PC-9 (cell line): ENCODE measurements around the gene ZNRF4. TPM values are rescaled to one million over a fixed set of nuclear protein-coding genes. Genes with fewer than 3 reads are reported as not detected.

Source experiments
- BruUV-seq: library from RNA; stranded (reverse); fragments of 400-500 nt; replicated peaks from 2 replicates; lab custom pipeline; 2021; lab: Mats Ljungman, UMichigan
- CTCF ChIA-PET: fragments of 300-600 bp; sonication (Branson Sonifier 250); formaldehyde crosslinking; loops from one replicate; lab custom pipeline; 2022; ENCODE audit warnings: antibody characterized with exemption; lab: Charles Lee
- POLR2A ChIA-PET: fragments of 300-600 bp; sonication (Branson Sonifier 250); formaldehyde crosslinking; loops from one replicate; lab custom pipeline; 2022; ENCODE audit warnings: antibody characterized with exemption; ENCODE audit not compliant: unreplicated experiment; lab: Charles Lee
- DNase-seq, 2 experiments: peaks; one replicate each; pipeline versions ENCODE4 v3.0.0 to v3.0.0-alpha.2; 2015 to 2022; ENCODE audit warnings: mixed read lengths in 1 of 2
- H2AFZ ChIP-seq: fragments of 200-600 bp; sonication (generic); 2 replicates; pipeline ENCODE4 v1.8.1; 2017; ENCODE audit warnings: antibody characterized with exemption
- H3F3A ChIP-seq: fragments of 200-600 bp; sonication (generic); 2 replicates; pipeline ENCODE4 v1.8.1; 2017; ENCODE audit warnings: antibody characterized with exemption, mild to moderate bottlenecking, low read depth; ENCODE audit not compliant: insufficient read depth
- H3K27ac ChIP-seq: fragments of 200-600 bp; sonication (generic); 2 replicates; pipeline ENCODE4 v1.6.1; 2016; ENCODE audit warnings: mixed run types
- H3K27me3 ChIP-seq: fragments of 200-600 bp; sonication (generic); 2 replicates; pipeline ENCODE4 v1.6.1; 2016; ENCODE audit warnings: low read depth, mixed run types; ENCODE audit not compliant: insufficient read depth
- H3K36me3 ChIP-seq: fragments of 200-600 bp; sonication (generic); 2 replicates; pipeline ENCODE4 v1.6.1; 2016; ENCODE audit warnings: low read depth, mixed run types
- H3K4me1 ChIP-seq: fragments of 200-600 bp; sonication (generic); replicated peaks from 2 replicates; pipeline ENCODE4 v1.6.1; 2016; ENCODE audit warnings: mixed run types; ENCODE audit not compliant: insufficient read depth
- H3K4me2 ChIP-seq: fragments of 200-600 bp; sonication (generic); 2 replicates; pipeline ENCODE4 v1.6.1; 2017; ENCODE audit warnings: mixed run types
- H3K4me3 ChIP-seq: fragments of 200-600 bp; sonication (generic); 2 replicates; pipeline ENCODE4 v1.6.1; 2016; ENCODE audit warnings: mixed run types
- H3K79me2 ChIP-seq: fragments of 200-600 bp; sonication (generic); 2 replicates; pipeline ENCODE4 v1.6.1; 2017; ENCODE audit warnings: low read depth, mixed run types
- H3K9me2 ChIP-seq: fragments of 200-600 bp; sonication (generic); 2 replicates; pipeline ENCODE4 v1.8.1; 2017; ENCODE audit warnings: mild to moderate bottlenecking; ENCODE audit not compliant: insufficient read depth
- H3K9me3 ChIP-seq: fragments of 200-600 bp; sonication (generic); 2 replicates; pipeline ENCODE4 v1.8.1; 2016; ENCODE audit warnings: low read depth; ENCODE audit not compliant: insufficient read depth
- H4K20me1 ChIP-seq: fragments of 200-600 bp; sonication (generic); 2 replicates; pipeline ENCODE4 v1.8.1; 2017; ENCODE audit not compliant: insufficient read depth
- EZH2 ChIP-seq: fragments of 200-600 bp; sonication (generic); IDR thresholded peaks from 2 replicates; pipeline ENCODE4 v1.8.0; 2017; ENCODE audit warnings: antibody characterized with exemption, low read depth
- intact Hi-C: fragments of 100-400 bp; cut with micrococcal nuclease; formaldehyde crosslinking; loops from one replicate; pipeline ENCODE4 v1.10.0; 2022; ENCODE audit not compliant: unreplicated experiment
- total RNA-seq: library from RNA; stranded (reverse); gene quantifications from 2 replicates; pipeline ENCODE4 v1.2.3, GENCODE V29; 2021
- TF ChIP-seq, protein P1 (sequence below): fragments of 200-600 bp; sonication (generic); conservative IDR thresholded peaks from 2 replicates; pipeline ENCODE4 v1.6.1; 2017; ENCODE audit warnings: mixed run types, antibody characterized with exemption, mild to moderate bottlenecking, moderate library complexity

ZNRF4 gene
- total RNA-seq, 1 experiment from 2014 or later: not detected

DNA sequence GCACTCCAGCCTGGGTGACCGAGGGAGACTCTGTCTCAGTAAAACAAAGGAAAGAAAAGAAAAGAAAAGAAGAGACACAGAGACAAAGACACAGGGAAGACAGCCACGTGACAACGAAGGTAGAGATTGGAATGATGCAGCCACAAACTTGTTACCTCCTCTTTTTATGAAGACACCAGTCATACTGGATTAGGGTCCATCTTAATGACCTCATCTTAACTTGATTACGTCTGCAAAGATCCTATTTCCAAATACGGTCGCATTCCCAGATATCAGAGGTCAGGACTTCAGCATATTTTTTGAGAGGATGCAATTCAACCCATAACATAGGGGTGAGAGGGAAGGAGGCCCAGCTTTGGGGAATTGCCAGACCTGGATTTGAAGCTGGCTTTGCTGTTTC lies 4.1 kb downstream of the ZNRF4 start:
- Histone ChIP-seq H3K36me3 (no peaks in the 10 kb centered on the region), H3K9me3 (no peaks in the 10 kb centered on the region), H4K20me1 (no peaks in the 10 kb centered on the region), H2AFZ (no peak overlapping the region), H3K79me2 (no peaks in the 10 kb centered on the region), H3K27me3 (no peaks in the 10 kb centered on the region), H3K4me2 (no peak overlapping the region), H3K9me2 (no peaks in the 10 kb centered on the region), H3K4me1 (no peaks in the 10 kb centered on the region), H3K27ac (no peak overlapping the region), H3F3A (no peaks in the 10 kb centered on the region), H3K4me3 (no peak overlapping the region)
- DNase-seq: no peak
- ChIA-PET POLR2A (no interaction called here), CTCF (interaction anchor here (0.7 kb wide), 1 partner anchor 84 kb away, joined by 6 read pairs; no protein-coding TSS in a partner anchor)
- no peak for TF ChIP-seq EZH2
- TF ChIP-seq, protein P1, sequence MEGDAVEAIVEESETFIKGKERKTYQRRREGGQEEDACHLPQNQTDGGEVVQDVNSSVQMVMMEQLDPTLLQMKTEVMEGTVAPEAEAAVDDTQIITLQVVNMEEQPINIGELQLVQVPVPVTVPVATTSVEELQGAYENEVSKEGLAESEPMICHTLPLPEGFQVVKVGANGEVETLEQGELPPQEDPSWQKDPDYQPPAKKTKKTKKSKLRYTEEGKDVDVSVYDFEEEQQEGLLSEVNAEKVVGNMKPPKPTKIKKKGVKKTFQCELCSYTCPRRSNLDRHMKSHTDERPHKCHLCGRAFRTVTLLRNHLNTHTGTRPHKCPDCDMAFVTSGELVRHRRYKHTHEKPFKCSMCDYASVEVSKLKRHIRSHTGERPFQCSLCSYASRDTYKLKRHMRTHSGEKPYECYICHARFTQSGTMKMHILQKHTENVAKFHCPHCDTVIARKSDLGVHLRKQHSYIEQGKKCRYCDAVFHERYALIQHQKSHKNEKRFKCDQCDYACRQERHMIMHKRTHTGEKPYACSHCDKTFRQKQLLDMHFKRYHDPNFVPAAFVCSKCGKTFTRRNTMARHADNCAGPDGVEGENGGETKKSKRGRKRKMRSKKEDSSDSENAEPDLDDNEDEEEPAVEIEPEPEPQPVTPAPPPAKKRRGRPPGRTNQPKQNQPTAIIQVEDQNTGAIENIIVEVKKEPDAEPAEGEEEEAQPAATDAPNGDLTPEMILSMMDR: no peak
- intact Hi-C loops: no loop called here
- no TSS peak for BruUV-seq

- no peak overlapping the region for H3K27ac ChIP-seq
- TF ChIP-seq, protein P1: no peak
- TF ChIP-seq EZH2: no peak
- intact Hi-C loops: no loop called here
- H4K20me1 ChIP-seq: no peaks in the 10 kb centered on the region
- H3K27me3 ChIP-seq: no peaks in the 10 kb centered on the region
- H3K4me2 ChIP-seq: no peak overlapping the region
- H3K4me1 ChIP-seq: no peaks in the 10 kb centered on the region
- BruUV-seq: no TSS peak
- H3K36me3 ChIP-seq: no peaks in the 10 kb centered on the region
- ChIA-PET POLR2A (no interaction called here), CTCF (no interaction called here)
- no peak overlapping the region for H3K4me3 ChIP-seq
- DNase-seq: no peak
- H3K9me3 ChIP-seq: no peaks in the 10 kb centered on the region
- H2AFZ ChIP-seq: no peak overlapping the region
- H3F3A ChIP-seq: no peaks in the 10 kb centered on the region
- no peaks in the 10 kb centered on the region for H3K79me2 ChIP-seq
- no peaks in the 10 kb centered on the region for H3K9me2 ChIP-seq
Measured at GRCh38 chr19:5460748-5461147, 5.5 kb downstream of the ZNRF4 start.

DNA sequence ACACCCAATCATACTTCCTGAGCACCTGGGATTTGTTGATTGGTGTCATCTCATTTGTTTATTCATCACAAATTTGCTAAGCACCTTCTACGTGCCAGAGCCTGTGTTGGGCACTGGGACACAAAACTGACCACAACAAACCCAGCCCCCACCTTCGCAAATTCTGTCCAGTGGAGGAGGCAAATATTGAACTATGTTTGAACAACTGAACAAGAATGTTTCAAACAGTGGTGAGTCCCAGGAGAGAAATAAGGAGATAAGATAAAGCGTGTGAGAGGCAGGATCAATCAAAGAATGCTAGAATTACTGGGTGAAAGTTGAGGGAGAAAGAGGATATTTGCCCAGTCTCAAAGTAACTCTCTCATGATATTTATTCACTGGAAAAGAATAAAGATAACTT lies 8.7 kb downstream of the ZNRF4 start:
- ChIA-PET CTCF (no interaction called here), POLR2A (no interaction called here)
- Histone ChIP-seq H3K9me2 (no peaks in the 10 kb centered on the region), H3K4me2 (no peak overlapping the region), H4K20me1 (no peaks in the 10 kb centered on the region), H3K36me3 (no peaks in the 10 kb centered on the region), H3K9me3 (no peaks in the 10 kb centered on the region), H3K27ac (no peak overlapping the region), H2AFZ (no peak overlapping the region), H3F3A (no peaks in the 10 kb centered on the region), H3K4me3 (no peak overlapping the region), H3K79me2 (no peaks in the 10 kb centered on the region), H3K27me3 (no peaks in the 10 kb centered on the region), H3K4me1 (no peaks in the 10 kb centered on the region)
- TF ChIP-seq EZH2: no peak
- TF ChIP-seq, protein P1: no peak
- no TSS peak for BruUV-seq
- intact Hi-C loops: no loop called here
- DNase-seq: no peak
